ENCODE measurements around the gene C17orf75. TPM values are rescaled to one million over a fixed set of nuclear protein-coding genes. Genes with fewer than 3 reads are reported as not detected.

C17orf75 gene
- total and polyA plus RNA-seq, 12 donors, result 9.6 to 36.5 (median 19.8) TPM

GRCh38 chr17:32382526-32383223 is 40.7 kb upstream of the C17orf75 start:
- 91 to 99% (median 96%) methylated on average over 5 of the region's 5 CpGs for WGBS, 4 donors
- intact Hi-C loops (cut with DNase I), result no loop called here
- Histone ChIP-seq H3K4me3 (no peak overlapping the region), H3K4me1 (replicated peaks in 1 of 2) (no peaks in the 10 kb centered on the region), H3K27me3 (no peaks in the 10 kb centered on the region), H3K9me3 (replicated peaks in 1 of 3) (no peaks in the 10 kb centered on the region), H3K27ac (no peak overlapping the region), H3K36me3 (replicated peaks in 1 of 2) (peaks cover 0 to 48% of the 10 kb centered on the region in 2 donors)
- no peak for TF ChIP-seq CTCF (IDR thresholded peaks at IDR 0.05)
- no peak for TF ChIP-seq POLR2A (IDR thresholded peaks at IDR 0.05)
- no peak for DNase-seq

- Histone ChIP-seq H3K27ac (no peak overlapping the region), H3K9me3 (replicated peaks in 1 of 3) (no peaks in the 10 kb centered on the region), H3K4me1 (replicated peaks in 1 of 2) (peaks cover 0 to 10% of the 10 kb centered on the region in 2 donors), H3K36me3 (replicated peaks in 1 of 2) (peaks cover 0 to 86% of the 10 kb centered on the region in 2 donors), H3K27me3 (no peaks in the 10 kb centered on the region), H3K4me3 (no peak overlapping the region)
- TF ChIP-seq CTCF (IDR thresholded peaks at IDR 0.05), result no peak
- no peak for TF ChIP-seq POLR2A (IDR thresholded peaks at IDR 0.05)
- WGBS, 4 donors, result 63 to 91% (median 80%) methylated on average over 1 of the region's 1 CpG
- no peak for DNase-seq
- intact Hi-C loops (cut with DNase I), result no loop called here
Observed at GRCh38 chr17:32370426-32370825, 28.5 kb upstream of the C17orf75 start.

GRCh38 chr17:32361270-32361669 is 19.3 kb upstream of the C17orf75 start:
- intact Hi-C loops (cut with DNase I), result no loop called here
- Histone ChIP-seq H3K27ac (no peak overlapping the region), H3K4me1 (replicated peaks in 1 of 2) (peaks cover 3 to 27% of the 10 kb centered on the region in 2 donors), H3K4me3 (no peak overlapping the region), H3K27me3 (no peaks in the 10 kb centered on the region), H3K9me3 (replicated peaks in 1 of 3) (no peaks in the 10 kb centered on the region), H3K36me3 (replicated peaks in 1 of 2) (peaks cover 0 to 92% of the 10 kb centered on the region in 2 donors)
- TF ChIP-seq CTCF (IDR thresholded peaks at IDR 0.05) (no peak), POLR2A (IDR thresholded peaks at IDR 0.05) (no peak)
- WGBS, 4 donors, result 76 to 89% (median 85%) methylated on average over 1 of the region's 1 CpG
- DNase-seq, result no peak

- peaks cover 25 to 63% of the 10 kb centered on the region in 2 donors for H3K4me1 ChIP-seq (replicated peaks in 1 of 2)
- no peaks in the 10 kb centered on the region for H3K27me3 ChIP-seq
- intact Hi-C loops (cut with DNase I), result no loop called here
- 86 to 87% (median 87%) methylated on average over 8 of the region's 8 CpGs for WGBS, 4 donors
- H3K36me3 ChIP-seq (replicated peaks in 1 of 2), result peaks cover 0 to 76% of the 10 kb centered on the region in 2 donors
- no peaks in the 10 kb centered on the region for H3K9me3 ChIP-seq (replicated peaks in 1 of 3)
- TF ChIP-seq CTCF (IDR thresholded peaks at IDR 0.05), result no peak
- TF ChIP-seq POLR2A (IDR thresholded peaks at IDR 0.05), result no peak
- no peak overlapping the region for H3K4me3 ChIP-seq
- H3K27ac ChIP-seq, result no peak overlapping the region
- DNase-seq, result no peak
Observed at GRCh38 chr17:32357615-32358014, 15.6 kb upstream of the C17orf75 start.
